NCI-H128 (cell line): Measurements from ENCODE around the gene OIP5.
A peak's percentile ranks its signal among the peaks of the same experiment; 100 is the strongest.
"Not testable (repeated sequence)": the region's sequence is repeated elsewhere in the genome, so short reads cannot be mapped to it uniquely, and the experiment has no call there.

Experiments
- DNase-seq: peaks from one replicate; lab custom pipeline; 2025; ENCODE audit not compliant: unreplicated experiment; lab: John Stamatoyannopoulos, UW

OIP5 gene

GRCh38 chr15:41304149-41304770 lies 28.1 kb downstream of the OIP5 start:
- DNase-seq = no peak

GRCh38 chr15:41301587-41301986 lies 30.8 kb downstream of the OIP5 start:
- no peak for DNase-seq

GRCh38 chr15:41301139-41301538 lies 31.3 kb downstream of the OIP5 start:
- not testable (repeated sequence) for DNase-seq

GRCh38 chr15:41292521-41292920 lies 39.9 kb downstream of the OIP5 start:
- DNase-seq = no peak

- no peak for DNase-seq
Measured at GRCh38 chr15:41291065-41291631, 41.2 kb downstream of the OIP5 start.

DNA sequence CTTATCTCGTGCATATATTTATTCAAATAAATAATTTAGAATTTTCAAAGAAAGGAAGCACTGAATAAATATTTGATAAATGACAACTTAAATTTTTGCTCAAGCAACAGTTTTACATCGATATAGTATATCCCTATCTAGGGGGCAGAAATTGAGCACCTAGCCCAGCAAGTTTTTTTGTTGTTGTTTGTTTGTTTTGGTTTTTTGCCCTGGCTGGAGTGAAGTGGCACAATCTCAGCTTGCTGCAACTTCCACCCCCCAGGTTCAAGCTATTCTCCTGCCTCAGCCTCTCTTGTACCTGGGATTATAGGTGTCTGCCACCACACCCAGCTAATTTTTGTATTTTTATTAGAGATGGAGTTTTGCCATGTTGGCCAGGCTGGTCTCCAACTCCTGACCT lies 42.4 kb downstream of the OIP5 start:
- DNase-seq = no peak

- no peak for DNase-seq
Measured at GRCh38 chr15:41288464-41288863, 43.9 kb downstream of the OIP5 start.

DNA sequence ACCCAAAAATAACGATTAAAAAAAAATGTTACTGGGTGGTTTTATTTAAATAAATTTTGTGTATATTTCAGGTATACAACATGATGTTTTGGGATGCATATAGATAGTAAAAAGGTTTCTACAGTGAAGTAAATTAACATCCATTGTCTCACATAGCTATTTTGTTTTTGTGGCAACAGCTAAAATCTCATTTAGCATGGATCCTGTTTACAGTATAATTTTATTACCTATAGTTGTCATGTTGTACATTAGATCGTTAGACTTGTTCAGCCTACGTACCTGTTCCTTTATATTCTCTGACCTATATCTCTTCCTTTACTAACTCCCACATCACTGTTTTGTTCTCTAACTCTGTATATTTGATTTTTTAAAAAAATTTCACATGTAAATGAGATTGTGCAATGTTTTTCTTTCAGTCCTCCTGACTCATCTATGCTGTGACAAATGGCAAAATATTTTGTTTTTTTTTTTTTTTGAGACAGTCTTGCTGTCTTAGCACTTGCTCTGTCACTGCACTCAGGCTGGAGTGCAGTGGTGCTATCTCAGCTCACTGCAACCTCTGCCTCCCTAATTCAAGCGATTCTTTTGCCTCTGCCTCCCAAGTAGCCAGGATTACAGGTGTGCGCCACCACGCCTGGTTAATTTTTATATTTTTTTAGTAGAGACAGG lies 45.6 kb downstream of the OIP5 start:
- DNase-seq = no peak

- DNase-seq = no peak
Measured at GRCh38 chr15:41285285-41285684, 47.1 kb downstream of the OIP5 start.

DNA sequence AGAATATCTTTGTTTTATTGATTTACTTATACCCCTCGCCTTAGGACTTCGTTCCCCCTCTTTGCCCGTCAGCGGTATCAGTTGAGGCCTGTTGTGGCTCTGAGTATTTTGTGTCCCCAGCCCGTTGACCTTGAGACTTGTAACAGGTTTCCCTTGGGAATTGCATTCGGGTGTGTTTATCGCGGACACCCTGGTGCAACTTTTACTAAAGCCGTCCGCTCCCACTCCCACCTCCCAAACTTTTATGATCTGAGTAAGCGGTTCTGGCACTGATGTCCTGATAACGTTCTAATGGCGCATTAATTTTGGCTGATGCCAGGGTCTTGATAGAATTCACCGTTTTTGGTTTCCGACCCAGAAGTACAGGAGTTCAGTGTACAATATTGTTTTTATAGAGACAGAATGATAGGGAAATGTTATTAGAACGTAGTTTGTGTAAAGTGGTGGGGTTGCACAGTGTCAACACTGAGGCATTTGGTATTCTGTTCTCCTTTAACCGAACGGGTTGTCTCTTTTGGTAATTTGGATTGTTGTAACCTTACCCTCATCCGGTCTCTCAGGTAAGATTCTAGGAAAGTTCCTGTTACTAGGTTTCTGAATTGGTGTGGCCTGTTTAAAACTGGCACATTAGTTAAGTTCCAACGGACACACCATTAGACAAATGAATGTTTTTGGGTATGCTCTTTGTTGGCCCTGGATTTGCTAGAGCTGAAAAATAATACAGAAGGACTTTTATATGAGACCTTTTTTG lies 47.8 kb downstream of the OIP5 start:
- DNase-seq = no peak

GRCh38 chr15:41283653-41284426 lies 48.6 kb downstream of the OIP5 start:
- DNase-seq = peak; percentile 95

DNA sequence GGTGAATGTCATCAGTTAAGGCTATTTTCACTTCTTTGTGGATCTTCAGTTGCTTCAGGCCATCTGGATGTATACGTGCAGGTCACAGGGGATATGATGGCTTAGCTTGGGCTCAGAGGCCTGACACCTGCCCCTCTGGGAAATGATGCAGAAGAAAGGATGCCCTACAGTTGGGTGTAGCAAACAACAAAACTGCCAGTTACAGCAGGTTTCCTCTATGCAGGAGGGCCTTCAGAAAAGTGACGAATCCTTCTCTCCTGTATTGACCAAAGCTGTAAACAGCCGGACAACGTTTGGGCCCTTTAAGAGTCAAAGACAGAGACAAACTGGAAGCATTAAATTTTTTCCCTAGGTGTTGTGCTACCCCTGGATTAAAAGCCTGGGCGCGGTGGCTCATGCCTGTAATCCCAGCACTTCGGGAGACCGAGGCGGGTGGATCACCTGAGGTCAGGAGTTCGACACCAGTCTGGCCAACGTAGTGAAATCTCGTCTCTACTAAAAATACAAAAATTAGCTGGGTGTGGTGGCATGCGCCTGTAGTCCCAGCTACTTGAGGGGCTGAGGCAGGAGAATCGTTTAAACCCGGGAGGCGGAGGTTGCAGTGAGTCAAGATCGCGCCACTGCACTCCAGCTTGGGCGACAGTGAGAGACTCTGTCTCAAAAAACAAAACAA lies 49.3 kb downstream of the OIP5 start:
- not testable (repeated sequence) for DNase-seq

- DNase-seq = not testable (repeated sequence)
Measured at GRCh38 chr15:41282436-41282835, 50.0 kb downstream of the OIP5 start.

DNA sequence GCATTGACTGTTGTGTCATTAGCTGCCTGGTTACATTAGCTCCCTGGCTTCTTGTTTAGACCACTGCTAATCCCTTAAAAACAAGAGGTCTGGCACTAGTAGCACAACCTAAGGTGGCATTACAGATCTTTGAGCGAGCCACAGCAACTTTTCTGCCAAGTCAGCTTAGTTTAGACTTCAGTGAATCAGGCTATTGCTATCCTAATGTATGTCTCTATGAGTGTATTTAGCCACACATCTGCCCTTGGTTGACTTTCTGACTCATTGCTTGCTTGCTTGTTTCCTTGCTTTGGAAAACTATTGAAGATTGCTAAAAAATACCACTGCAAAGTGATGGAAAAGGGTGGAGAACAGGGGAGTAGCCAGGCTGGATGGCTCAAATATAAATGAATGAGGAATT lies 51.2 kb downstream of the OIP5 start:
- no peak for DNase-seq

DNA sequence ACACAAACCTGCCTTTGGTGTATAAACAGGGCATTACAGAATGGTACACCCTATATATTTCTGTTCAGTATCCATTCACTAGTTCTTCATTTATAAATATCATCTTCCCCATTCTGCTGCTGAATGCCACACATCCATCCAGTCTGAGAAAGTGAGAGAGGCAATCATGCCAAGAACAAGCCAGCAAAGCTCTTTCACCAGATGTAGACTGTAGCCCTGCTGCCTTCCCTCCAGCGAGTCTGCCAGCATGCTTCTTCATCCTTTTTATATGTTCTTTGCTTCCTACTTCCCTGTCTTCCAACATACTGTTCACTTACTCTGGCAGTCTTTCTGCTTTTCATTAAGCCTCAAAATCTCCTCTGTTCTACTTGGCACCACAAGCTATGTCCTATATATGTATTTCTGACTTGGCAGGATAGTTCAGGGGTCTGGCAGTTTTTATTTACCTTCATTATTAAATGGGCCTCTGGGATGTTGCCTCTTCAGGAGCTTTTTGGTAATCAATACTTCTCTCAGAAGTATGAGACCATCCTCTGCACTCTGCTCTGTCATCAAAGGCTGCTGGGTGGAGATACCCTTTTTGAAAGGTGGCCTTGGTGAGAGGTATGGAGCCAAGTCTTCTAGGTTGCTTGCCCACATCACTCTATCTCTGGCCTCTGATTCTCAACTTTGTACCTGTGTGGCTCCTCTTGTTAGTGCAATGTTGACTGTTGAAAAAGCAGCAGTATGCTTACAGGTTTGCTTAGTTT lies 52.7 kb downstream of the OIP5 start:
- no peak for DNase-seq

DNA sequence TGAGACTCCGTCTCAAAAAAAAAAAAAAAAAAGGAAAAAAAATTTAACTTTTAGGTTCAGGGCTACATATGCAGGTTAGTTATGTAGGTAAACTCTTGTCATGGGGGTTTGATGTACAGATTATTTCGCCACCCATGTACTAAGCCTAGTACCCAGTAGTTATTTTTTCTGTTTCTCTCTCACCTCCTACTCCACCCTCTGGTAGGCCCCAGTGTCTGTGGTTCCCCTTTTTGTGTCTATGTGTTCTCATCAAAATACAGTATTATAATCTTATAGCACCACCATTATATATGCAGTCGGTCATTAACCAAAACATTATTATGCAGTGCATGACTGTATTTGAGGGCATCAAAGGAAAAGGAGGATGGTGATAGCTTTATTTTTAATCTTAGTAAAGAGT lies 54.1 kb downstream of the OIP5 start:
- no peak for DNase-seq

DNA sequence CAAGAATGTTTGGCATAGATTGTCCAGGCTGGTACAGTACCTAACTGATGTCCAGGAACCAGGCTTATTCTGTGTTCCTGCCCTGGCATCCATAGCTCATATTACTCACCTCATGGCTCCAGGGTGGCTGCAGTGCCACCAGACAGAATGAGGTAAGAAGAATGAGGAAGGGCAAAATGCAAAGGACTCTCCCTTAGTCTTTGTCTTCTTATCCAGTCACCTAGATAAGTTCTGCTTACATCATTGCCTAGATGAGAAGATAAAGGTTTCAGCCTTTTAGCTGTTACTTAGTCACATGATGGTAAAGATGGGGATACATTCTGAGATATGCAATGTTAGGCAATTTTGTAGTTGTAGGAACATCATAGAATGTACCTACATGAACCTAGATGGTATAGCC lies 55.6 kb downstream of the OIP5 start:
- no peak for DNase-seq

GRCh38 chr15:41269887-41270286 lies 62.5 kb downstream of the OIP5 start:
- no peak for DNase-seq

DNA sequence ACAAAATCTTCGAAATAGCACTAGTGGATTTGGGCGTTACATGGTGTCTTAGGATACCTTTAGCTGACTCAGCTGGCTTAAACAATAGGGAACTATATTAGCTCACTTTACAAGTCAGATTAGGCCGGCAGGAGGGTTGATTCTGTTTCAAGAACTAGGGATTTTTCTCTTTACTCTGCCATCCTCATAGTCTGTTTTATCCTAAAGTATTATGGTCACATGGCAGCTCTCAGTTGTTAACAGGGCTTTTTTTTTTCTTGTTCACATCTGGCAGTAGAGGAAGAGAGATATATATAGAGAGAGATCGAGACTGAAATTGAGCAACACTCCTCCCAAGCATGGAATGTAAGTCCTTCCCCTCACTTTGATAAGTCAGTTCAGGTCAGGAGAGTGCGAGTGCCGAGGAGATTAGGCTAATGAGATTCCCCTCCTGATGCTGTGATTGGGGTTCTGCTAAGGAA lies 68.5 kb downstream of the OIP5 start:
- no peak for DNase-seq

GRCh38 chr15:41262571-41262970 lies 69.8 kb downstream of the OIP5 start:
- no peak for DNase-seq
